Mesothelial cell of epicardium (in vitro differentiated cells): Measurements from ENCODE around the gene C2orf42. TPM values are rescaled to one million over a fixed set of nuclear protein-coding genes. Genes with fewer than 3 reads are reported as not detected.

Source experiments
- DNase-seq, 2 experiments: peaks; one replicate each; pipeline ENCODE4 v3.0.0; 2021; ENCODE audit warnings: low spot score in 2 of 2; ENCODE audit not compliant: unreplicated experiment in 2 of 2
- H3K27ac Mint-ChIP-seq: 2 replicates; pipeline ENCODE4 v1.8.0; 2021; ENCODE audit warnings: mixed read lengths
- H3K27me3 Mint-ChIP-seq: 2 replicates; pipeline ENCODE4 v1.8.0; 2021; ENCODE audit warnings: low read depth, mixed read lengths
- H3K36me3 Mint-ChIP-seq: 2 replicates; pipeline ENCODE4 v1.8.0; 2021; ENCODE audit warnings: mixed read lengths
- H3K4me1 Mint-ChIP-seq: 2 replicates; pipeline ENCODE4 v1.8.0; 2021; ENCODE audit warnings: mixed read lengths
- H3K4me3 Mint-ChIP-seq: 2 replicates; pipeline ENCODE4 v1.8.0; 2021; ENCODE audit warnings: mild to moderate bottlenecking, moderate library complexity, mixed read lengths
- H3K9me3 Mint-ChIP-seq: 2 replicates; pipeline ENCODE4 v1.8.0; 2021; ENCODE audit warnings: mixed read lengths
- CTCF ChIP-seq: fragments of 200-600 bp; sonication (generic); IDR thresholded peaks from one replicate; pipeline ENCODE4 v1.5.0; 2021; ENCODE audit warnings: antibody characterized with exemption; ENCODE audit not compliant: unreplicated experiment
- total RNA-seq: library from RNA; stranded (reverse); gene quantifications from 3 replicates; pipeline ENCODE4 v1.2.1, GENCODE V29; 2021

C2orf42 gene
- total RNA-seq, 1 donor from 2014 or later, result 20.6 TPM

- Mint-ChIP-seq H3K36me3 (no peaks in the 10 kb centered on the region), H3K27me3 (no peaks in the 10 kb centered on the region), H3K4me3 (no peak overlapping the region), H3K4me1 (peaks cover 53% of the 10 kb centered on the region), H3K27ac (peak overlapping the region; percentile 52), H3K9me3 (no peaks in the 10 kb centered on the region)
- no peak for TF ChIP-seq CTCF
- no peak for DNase-seq
Measured at GRCh38 chr2:70128005-70128404, 62.8 kb downstream of the C2orf42 start.

GRCh38 chr2:70126413-70126812 lies 64.4 kb downstream of the C2orf42 start:
- Mint-ChIP-seq H3K4me1 (peaks cover 46% of the 10 kb centered on the region), H3K4me3 (peak overlapping the region; percentile 38), H3K9me3 (no peaks in the 10 kb centered on the region), H3K36me3 (no peaks in the 10 kb centered on the region), H3K27me3 (no peaks in the 10 kb centered on the region), H3K27ac (peak overlapping the region; percentile 100)
- no peak for TF ChIP-seq CTCF
- no peak for DNase-seq

GRCh38 chr2:70125498-70125898 lies 65.3 kb downstream of the C2orf42 start:
- Mint-ChIP-seq H3K4me1 (peaks cover 49% of the 10 kb centered on the region), H3K9me3 (no peaks in the 10 kb centered on the region), H3K27ac (peak overlapping the region; percentile 100), H3K36me3 (no peaks in the 10 kb centered on the region), H3K27me3 (no peaks in the 10 kb centered on the region), H3K4me3 (peak overlapping the region; percentile 88)
- TF ChIP-seq CTCF, result no peak
- no peak for DNase-seq

- peaks cover 49% of the 10 kb centered on the region for H3K4me1 Mint-ChIP-seq
Measured at GRCh38 chr2:70124983-70125480, 65.8 kb downstream of the C2orf42 start.

GRCh38 chr2:70123829-70124116 lies 67.0 kb downstream of the C2orf42 start:
- peaks cover 56% of the 10 kb centered on the region for H3K4me1 Mint-ChIP-seq
- no peaks in the 10 kb centered on the region for H3K36me3 Mint-ChIP-seq

More at GRCh38 chr2:70124983-70125480, 65.8 kb downstream of the C2orf42 start:
- DNase-seq, result peak; percentile 40 to 71
- Mint-ChIP-seq H3K4me3 (peak overlapping the region; percentile 88), H3K27ac (peak overlapping the region; percentile 100), H3K9me3 (no peaks in the 10 kb centered on the region), H3K36me3 (no peaks in the 10 kb centered on the region), H3K27me3 (no peaks in the 10 kb centered on the region)
- TF ChIP-seq CTCF, result no peak

More at GRCh38 chr2:70123829-70124116, 67.0 kb downstream of the C2orf42 start:
- TF ChIP-seq CTCF, result no peak
- DNase-seq, result no peak
- Mint-ChIP-seq H3K9me3 (no peaks in the 10 kb centered on the region), H3K4me3 (peak overlapping the region; percentile 88), H3K27me3 (no peaks in the 10 kb centered on the region), H3K27ac (peak overlapping the region; percentile 100)
